Heart right ventricle (tissue), 16 donors: ENCODE measurements around the gene TROAP. TPM values are rescaled to one million over a fixed set of nuclear protein-coding genes. Genes with fewer than 3 reads are reported as not detected.
A peak's percentile ranks its signal among the peaks of the same experiment; 100 is the strongest.
"Not testable (repeated sequence)": the region's sequence is repeated elsewhere in the genome, so short reads cannot be mapped to it uniquely, and the experiment has no call there.

Experiments used
- ATAC-seq, 8 donors: fragments of 200-7000 bp; cut with Tn5 transposase; one replicate each; pipeline ENCODE4 v1.9.1; 2020; ENCODE audit warnings: mild to moderate bottlenecking in 8 of 8, moderate library complexity in 8 of 8, moderate number of reproducible peaks in 1 of 8
- DNase-seq, 2 donors: peaks; one replicate each; pipeline ENCODE4 v3.0.0-alpha.2; 2020
- H3K27ac ChIP-seq, 10 donors: fragments of 200-600 bp; sonication (generic) in 2 of 10; one replicate each; pipeline versions ENCODE4 v1.5.0 to v1.8.0; 2020 to 2022; ENCODE audit warnings: mild to moderate bottlenecking in 3 of 10
- H3K27me3 ChIP-seq, 7 donors: fragments of 200-600 bp; one replicate each; pipeline ENCODE4 v1.8.0; 2021 to 2022; ENCODE audit warnings: mild to moderate bottlenecking in 2 of 7
- H3K36me3 ChIP-seq, 9 donors: fragments of 200-600 bp; sonication (generic) in 1 of 9; one replicate each; pipeline versions ENCODE4 v1.5.0 to v1.8.0; 2020 to 2022; ENCODE audit warnings: mild to moderate bottlenecking in 2 of 9
- H3K4me1 ChIP-seq, 9 donors: fragments of 200-600 bp; sonication (generic) in 1 of 9; one replicate each; pipeline versions ENCODE4 v1.5.0 to v1.8.0; 2020 to 2022; ENCODE audit warnings: mild to moderate bottlenecking in 4 of 9
- H3K4me3 ChIP-seq, 10 donors: fragments of 200-600 bp; sonication (generic) in 2 of 10; one replicate each; pipeline versions ENCODE4 v1.5.0 to v1.8.0; 2020 to 2022; ENCODE audit warnings: mild to moderate bottlenecking in 7 of 10, moderate library complexity in 2 of 10
- H3K9me3 ChIP-seq, 11 donors: fragments of 200-600 bp in 10 of 11; sonication (generic) in 2 of 11; one replicate each; pipeline versions ENCODE4 v1.5.0 to v1.8.0; 2013 to 2022; ENCODE audit warnings: mild to moderate bottlenecking in 2 of 11, control low read depth in 1 of 11, moderate library complexity in 1 of 11
- WGBS, 2 donors: extraction: QIAGEN DNeasy Blood & Tissue Kit; methylation state at CpG; one replicate each; pipeline ENCODE4 v1.1.7; 2013; ENCODE audit warnings: inconsistent platforms in 1 of 2; 5-methylcytosine and 5-hydroxymethylcytosine counted together
- intact Hi-C, 10 donors: fragments of 100-400 bp; cut with DNase I; formaldehyde crosslinking; loops; one replicate each; pipeline versions ENCODE4 v1.11.1 to v1.14.2; 2022
- polyA plus RNA-seq, 2 donors: library from polyadenylated mRNA; stranded (reverse); fragments of 200-250 nt; gene quantifications; one replicate each; pipeline ENCODE4 v1.2.3, GENCODE V29; 2013
- total RNA-seq, 10 donors: library from RNA; stranded (reverse); fragmentation: NEBNext Ultra II Directional in 3 of 10; extraction: Animal tissue kit (Norgen Biotek cat#: 25700) in 3 of 10; gene quantifications; one replicate each; pipeline versions ENCODE4 v1.2.1 to v1.2.4, GENCODE V29; 2021 to 2023
- TF ChIP-seq, protein P1 (sequence below), 9 donors: fragments of 200-600 bp; sonication (generic) in 2 of 9; IDR thresholded peaks; one replicate each; pipeline versions ENCODE4 v1.5.0 to v1.8.0; 2021 to 2022; ENCODE audit warnings: antibody characterized with exemption in 9 of 9, mild to moderate bottlenecking in 5 of 9, moderate library complexity in 1 of 9
- donor health status: Arrhythmogenic right ventricular cardiomyopathy.
- donor health status: ischemic (EF 13 %, LVEDD 7.1; RV severe dilation, severe dysfunction).
- donor health status: healthy with polysubstance abuse.
- donor health status: DM: no; HTN: yes; CAD: no.
- donor health status: DM: no; HTN: no; CAD: no.
- donor health status: ischemic (EF 25% LVEDD 6.9; RV normal size, moderate dysfunction).
- donor health status: ischemic (EF 25% LVEDD 5.7; RV mildly dilated, moderate dysfunction).
- donor health status: healthy.
- donor health status: DM: yes; HTN: yes; CAD: no.
- donor health status: Ischemic cardiomyopathy.
- donor health status: ischemic (EF 35%, LVEDD 5.7; RV mildly dilated, moderate dysfunction).
- donor health status: nonischemic (EF 11% LVEDD 7.7; RV severe dilation, severe dysfunction).
- donor health status: DM: yes; HTN: yes; CAD: no.
- donor health status: PGD.
- donor health status: ischemic (EF 29% LVEDD 5.4; RV normal size, mild dysfunction).
- donor health status: nonischemic (EF 23%, LVEDD 6.1; RV moderate dilation, normal function).

The TROAP gene
- total and polyA plus RNA-seq, 12 donors = 0.20 to 4.9 (median 0.72) TPM; not detected in 3

DNA sequence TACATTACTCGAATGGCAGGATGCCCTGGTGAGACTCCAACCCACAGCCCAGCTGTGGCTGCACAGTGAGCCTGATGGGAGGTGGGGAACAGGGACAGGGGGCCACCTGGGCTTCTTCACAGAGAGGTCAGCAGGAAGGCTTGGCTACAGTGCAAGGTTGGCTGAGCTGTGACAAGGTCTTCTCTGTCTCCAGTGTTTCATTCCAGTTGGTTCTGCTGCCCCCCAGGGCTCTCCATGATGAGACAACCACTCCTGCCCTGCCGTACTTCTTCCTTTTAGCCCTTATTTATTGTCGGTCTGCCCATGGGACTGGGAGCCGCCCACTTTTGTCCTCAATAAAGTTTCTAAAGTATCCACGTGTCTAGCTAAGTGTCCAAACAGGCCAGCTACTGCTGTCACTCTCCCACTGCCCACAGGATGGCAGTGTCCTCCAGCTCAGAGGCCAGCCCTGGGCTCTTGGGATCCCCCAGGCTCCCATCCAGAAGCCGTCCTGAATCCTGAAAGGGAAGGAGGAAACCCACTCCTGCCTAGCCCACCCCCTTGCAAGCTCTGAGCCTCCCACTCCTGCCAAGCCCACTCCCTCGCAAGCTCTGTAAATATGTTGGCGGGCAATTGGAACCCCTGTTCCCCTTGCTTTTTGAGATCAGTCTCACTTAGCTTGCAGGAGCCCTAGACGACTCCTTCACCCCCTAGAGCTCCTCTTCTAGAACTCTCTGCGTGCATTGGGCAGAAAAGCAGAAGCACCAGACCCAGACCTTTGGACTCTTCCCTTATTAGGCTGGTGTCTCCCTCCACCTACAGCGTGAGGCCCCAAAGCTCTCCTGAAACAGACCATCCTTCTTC, 8.5 kb downstream of the TROAP start:
- no peak overlapping the region for H3K4me3 ChIP-seq
- no peak overlapping the region for H3K27ac ChIP-seq
- 38 to 42% methylated on average over 11 of the region's 11 CpGs for WGBS, 2 donors
- H3K9me3 ChIP-seq = no peaks in the 10 kb centered on the region
- TF ChIP-seq, protein P1, sequence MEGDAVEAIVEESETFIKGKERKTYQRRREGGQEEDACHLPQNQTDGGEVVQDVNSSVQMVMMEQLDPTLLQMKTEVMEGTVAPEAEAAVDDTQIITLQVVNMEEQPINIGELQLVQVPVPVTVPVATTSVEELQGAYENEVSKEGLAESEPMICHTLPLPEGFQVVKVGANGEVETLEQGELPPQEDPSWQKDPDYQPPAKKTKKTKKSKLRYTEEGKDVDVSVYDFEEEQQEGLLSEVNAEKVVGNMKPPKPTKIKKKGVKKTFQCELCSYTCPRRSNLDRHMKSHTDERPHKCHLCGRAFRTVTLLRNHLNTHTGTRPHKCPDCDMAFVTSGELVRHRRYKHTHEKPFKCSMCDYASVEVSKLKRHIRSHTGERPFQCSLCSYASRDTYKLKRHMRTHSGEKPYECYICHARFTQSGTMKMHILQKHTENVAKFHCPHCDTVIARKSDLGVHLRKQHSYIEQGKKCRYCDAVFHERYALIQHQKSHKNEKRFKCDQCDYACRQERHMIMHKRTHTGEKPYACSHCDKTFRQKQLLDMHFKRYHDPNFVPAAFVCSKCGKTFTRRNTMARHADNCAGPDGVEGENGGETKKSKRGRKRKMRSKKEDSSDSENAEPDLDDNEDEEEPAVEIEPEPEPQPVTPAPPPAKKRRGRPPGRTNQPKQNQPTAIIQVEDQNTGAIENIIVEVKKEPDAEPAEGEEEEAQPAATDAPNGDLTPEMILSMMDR (IDR thresholded peaks at IDR 0.05) = peak; percentile 56 to 87 (median 77)
- intact Hi-C loops = loop anchor here in 1 of 10 donors (5.0 kb wide), 1 partner anchor 34 kb away; the partner anchor contains the start of gene PRPH
- peaks cover 0 to 32% (median 6%) of the 10 kb centered on the region in 9 donors for H3K4me1 ChIP-seq
- ATAC-seq (peak; percentile 76 to 92 (median 86)), DNase-seq (peak; percentile 61)
- peaks cover 18 to 58% (median 43%) of the 10 kb centered on the region in 7 donors for H3K27me3 ChIP-seq
- H3K36me3 ChIP-seq = peaks cover 0 to 13% (median 0%) of the 10 kb centered on the region in 9 donors

DNA sequence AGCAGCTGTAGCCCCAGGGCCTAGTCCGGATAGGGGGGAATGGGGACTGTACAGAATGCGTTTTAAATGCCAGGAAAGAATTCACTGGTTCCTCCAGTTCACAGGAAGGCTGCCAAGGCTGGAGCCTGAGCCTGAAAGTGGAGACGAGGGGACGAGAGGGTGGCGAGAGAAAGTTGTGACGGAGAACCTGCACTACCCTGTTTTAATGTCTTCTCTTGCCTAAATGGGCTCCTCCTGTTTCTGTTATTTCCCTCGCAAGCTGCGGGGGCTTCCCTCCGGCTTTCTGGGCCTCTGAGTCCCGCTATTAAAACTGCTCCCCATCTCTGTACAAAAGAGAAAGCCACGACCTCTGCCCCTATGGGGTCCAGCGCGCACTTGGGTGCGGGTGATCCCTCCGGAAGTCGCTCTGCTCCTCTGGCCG, 9.4 kb downstream of the TROAP start:
- Histone ChIP-seq H3K4me1 (peaks cover 0 to 41% (median 14%) of the 10 kb centered on the region in 9 donors), H3K9me3 (no peaks in the 10 kb centered on the region), H3K27me3 (peaks cover 21 to 67% (median 52%) of the 10 kb centered on the region in 7 donors), H3K36me3 (peaks cover 0 to 9% (median 0%) of the 10 kb centered on the region in 9 donors), H3K27ac (no peak overlapping the region), H3K4me3 (peak overlapping the region in 1 of 10 donors; percentile 22)
- 75 to 78% methylated on average over 17 of the region's 17 CpGs for WGBS, 2 donors
- no peak for ATAC-seq
- TF ChIP-seq, protein P1 (IDR thresholded peaks at IDR 0.05) = no peak
- DNase-seq = no peak
- intact Hi-C loops = loop anchor here in 1 of 10 donors (5.0 kb wide), 1 partner anchor 35 kb away; the partner anchor contains the start of gene PRPH

DNA sequence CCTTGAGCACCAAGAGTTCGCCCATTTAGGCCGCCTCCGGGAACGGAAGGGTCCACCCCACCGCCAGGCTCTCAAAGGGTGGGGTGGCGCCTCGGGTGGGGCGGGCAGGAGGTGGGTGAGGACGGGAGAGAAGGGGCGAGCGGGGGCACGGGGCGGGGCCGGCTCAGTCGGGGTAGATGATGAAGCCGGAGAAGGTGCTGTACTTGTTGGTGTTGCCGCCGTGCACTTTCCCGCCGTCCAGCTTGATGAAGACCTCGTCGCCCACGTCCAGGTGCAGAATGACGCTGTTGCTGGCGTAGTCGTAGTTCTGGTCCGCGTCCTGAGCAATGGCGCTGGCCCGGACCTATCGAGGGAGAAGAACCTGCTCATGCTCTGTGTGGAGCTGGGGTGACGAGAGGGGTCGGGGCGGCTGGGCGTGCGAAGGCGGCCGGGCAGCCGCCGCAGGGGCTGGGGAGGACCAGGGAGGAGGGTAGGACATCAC, 9.9 kb downstream of the TROAP start:
- Histone ChIP-seq H3K27ac (no peak overlapping the region), H3K9me3 (no peaks in the 10 kb centered on the region), H3K4me3 (peak overlapping the region in 4 of 10 donors; percentile 22 to 36 (median 28)), H3K4me1 (peaks cover 0 to 41% (median 14%) of the 10 kb centered on the region in 9 donors), H3K27me3 (peaks cover 21 to 70% (median 55%) of the 10 kb centered on the region in 7 donors), H3K36me3 (peaks cover 0 to 9% (median 0%) of the 10 kb centered on the region in 9 donors)
- TF ChIP-seq, protein P1 (IDR thresholded peaks at IDR 0.05) = no peak
- DNase-seq (no peak), ATAC-seq (no peak)
- intact Hi-C loops = loop anchor here in 1 of 10 donors (5.0 kb wide), 1 partner anchor 36 kb away; the partner anchor contains the start of gene PRPH
- 25 to 28% methylated on average over 36 to 40 of the region's 40 CpGs for WGBS, 2 donors

DNA sequence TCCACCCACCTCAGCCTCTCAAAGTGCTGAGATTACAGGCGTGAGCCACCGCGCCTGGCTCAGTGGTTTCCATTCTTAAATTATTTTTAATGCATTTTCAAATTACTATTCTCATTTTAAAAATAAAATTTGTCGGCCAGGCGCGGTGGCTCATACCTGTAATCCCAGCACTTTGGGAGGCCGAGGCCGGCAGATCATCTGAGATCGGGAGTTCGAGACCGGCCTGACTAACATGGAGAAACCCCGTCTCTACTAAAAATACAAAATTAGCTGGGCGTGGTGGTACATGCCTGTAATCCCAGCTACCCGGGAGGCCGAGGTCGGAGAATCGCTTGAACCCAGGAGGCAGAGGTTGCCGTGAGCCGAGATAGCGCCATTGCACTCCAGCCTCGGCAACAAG, 10.7 kb downstream of the TROAP start:
- WGBS, 2 donors = 41 to 43% methylated on average over 21 of the region's 21 CpGs
- H3K9me3 ChIP-seq, ATAC-seq, DNase-seq, H3K36me3 ChIP-seq, H3K4me3 ChIP-seq, H3K27ac ChIP-seq: not testable (repeated sequence)
- H3K27me3 ChIP-seq = peaks cover 21 to 78% (median 64%) of the 10 kb centered on the region in 7 donors
- peaks cover 0 to 41% (median 14%) of the 10 kb centered on the region in 9 donors for H3K4me1 ChIP-seq
- intact Hi-C loops = loop anchor here in 1 of 10 donors (5.0 kb wide), 1 partner anchor 36 kb away; the partner anchor contains the start of gene PRPH
